Fibroblast of villous mesenchyme (primary cell): ENCODE measurements around the gene COQ7. TPM values are rescaled to one million over a fixed set of nuclear protein-coding genes. Genes with fewer than 3 reads are reported as not detected.

Source experiments
- DNase-seq: peaks from one replicate; pipeline ENCODE4 v3.0.0-alpha.2; 2010; ENCODE audit warnings: low read depth
- H3K4me3 ChIP-seq: 2 replicates; pipeline ENCODE4 v1.5.1; 2011; ENCODE audit warnings: low read depth, mild to moderate bottlenecking, low read length
- total RNA-seq: library from RNA; depleted of rRNA; stranded (reverse); fragments of >200 nt; gene quantifications from 2 replicates; pipeline ENCODE4 v1.2.3, GENCODE V29; 2012
- TF ChIP-seq, protein P1 (sequence below): IDR thresholded peaks from 2 replicates; pipeline ENCODE4 v1.5.1; 2012; ENCODE audit warnings: low read depth, mild to moderate bottlenecking, low read length; ENCODE audit not compliant: insufficient read depth

Gene COQ7
- total RNA-seq, 1 donor, result 9.9 TPM

DNA sequence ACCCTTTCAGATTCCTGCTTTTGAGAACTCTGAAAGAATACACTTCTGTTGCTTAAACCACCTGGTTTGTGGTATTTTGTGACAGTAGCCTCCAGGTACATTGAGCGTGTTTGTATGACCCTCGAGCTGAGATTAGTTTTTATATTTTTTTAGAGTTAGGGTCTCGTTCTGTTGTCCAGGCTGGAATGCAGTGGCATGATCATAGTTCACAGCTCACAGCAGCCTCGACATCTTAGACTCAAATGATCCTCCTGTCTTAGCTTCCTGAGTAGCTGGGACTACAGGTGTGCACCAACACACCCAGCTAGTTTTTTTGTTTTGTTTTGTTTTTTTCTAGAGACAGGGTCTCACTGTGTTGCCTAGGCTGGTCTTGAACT lies 41.9 kb downstream of the COQ7 start:
- TF ChIP-seq, protein P1, sequence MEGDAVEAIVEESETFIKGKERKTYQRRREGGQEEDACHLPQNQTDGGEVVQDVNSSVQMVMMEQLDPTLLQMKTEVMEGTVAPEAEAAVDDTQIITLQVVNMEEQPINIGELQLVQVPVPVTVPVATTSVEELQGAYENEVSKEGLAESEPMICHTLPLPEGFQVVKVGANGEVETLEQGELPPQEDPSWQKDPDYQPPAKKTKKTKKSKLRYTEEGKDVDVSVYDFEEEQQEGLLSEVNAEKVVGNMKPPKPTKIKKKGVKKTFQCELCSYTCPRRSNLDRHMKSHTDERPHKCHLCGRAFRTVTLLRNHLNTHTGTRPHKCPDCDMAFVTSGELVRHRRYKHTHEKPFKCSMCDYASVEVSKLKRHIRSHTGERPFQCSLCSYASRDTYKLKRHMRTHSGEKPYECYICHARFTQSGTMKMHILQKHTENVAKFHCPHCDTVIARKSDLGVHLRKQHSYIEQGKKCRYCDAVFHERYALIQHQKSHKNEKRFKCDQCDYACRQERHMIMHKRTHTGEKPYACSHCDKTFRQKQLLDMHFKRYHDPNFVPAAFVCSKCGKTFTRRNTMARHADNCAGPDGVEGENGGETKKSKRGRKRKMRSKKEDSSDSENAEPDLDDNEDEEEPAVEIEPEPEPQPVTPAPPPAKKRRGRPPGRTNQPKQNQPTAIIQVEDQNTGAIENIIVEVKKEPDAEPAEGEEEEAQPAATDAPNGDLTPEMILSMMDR, result no peak
- H3K4me3 ChIP-seq, result no peak overlapping the region
- DNase-seq, result no peak

DNA sequence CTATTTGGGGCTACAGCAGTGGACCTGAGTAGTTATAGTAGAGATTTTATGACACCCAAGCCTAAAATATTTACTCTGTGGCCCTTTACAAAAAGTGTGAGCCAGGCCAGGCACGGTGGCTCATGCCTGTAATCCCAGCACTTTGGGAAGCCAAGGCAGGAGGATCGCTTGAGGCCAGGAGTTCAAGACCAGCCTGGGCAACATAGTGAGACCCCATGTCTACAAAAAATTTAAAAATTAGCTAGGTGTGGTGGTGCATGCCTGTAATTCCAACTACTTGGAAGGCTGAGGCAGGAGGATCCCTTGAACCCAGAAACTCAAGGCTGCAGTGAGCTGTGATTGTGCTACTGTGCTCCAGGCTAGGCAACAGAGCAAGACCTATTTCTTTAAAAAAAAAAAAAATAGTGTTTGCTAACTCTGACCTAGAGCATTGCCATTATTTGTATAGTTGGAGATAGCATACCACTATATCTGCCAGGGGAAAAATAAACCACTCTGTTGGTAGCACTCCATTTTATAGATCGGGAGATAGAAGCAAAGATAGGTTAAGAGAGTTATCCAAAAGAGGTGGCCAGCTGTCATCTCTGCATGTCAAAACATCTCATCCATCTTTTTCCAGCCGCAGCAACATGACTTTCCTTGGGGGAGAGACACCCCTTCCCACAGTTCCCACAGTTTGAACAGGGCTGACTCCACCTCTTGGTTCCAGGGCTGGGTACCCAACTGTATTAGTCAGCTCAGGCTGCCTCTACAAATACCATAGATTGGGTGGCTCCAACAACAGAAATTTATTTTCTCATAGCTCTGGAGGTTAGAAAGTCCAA lies 43.3 kb downstream of the COQ7 start:
- TF ChIP-seq, protein P1, result no peak
- DNase-seq, result no peak
- H3K4me3 ChIP-seq, result no peak overlapping the region

DNA sequence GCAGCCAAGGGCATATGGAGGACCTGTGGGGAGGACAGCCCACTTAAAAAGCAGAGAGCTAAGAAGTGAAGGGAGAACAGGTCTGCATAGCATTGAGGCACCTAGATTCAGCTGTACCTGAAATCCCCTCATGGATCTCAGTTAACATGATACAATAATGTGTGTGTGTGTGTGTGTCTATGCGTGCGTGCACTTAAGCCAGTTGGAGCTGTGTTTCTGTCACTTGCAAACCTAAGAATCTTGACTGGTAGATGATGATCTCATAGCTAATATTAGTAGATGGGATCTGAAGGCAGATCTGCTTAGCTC lies 44.6 kb downstream of the COQ7 start:
- no peak overlapping the region for H3K4me3 ChIP-seq
- TF ChIP-seq, protein P1, result no peak
- DNase-seq, result no peak

DNA sequence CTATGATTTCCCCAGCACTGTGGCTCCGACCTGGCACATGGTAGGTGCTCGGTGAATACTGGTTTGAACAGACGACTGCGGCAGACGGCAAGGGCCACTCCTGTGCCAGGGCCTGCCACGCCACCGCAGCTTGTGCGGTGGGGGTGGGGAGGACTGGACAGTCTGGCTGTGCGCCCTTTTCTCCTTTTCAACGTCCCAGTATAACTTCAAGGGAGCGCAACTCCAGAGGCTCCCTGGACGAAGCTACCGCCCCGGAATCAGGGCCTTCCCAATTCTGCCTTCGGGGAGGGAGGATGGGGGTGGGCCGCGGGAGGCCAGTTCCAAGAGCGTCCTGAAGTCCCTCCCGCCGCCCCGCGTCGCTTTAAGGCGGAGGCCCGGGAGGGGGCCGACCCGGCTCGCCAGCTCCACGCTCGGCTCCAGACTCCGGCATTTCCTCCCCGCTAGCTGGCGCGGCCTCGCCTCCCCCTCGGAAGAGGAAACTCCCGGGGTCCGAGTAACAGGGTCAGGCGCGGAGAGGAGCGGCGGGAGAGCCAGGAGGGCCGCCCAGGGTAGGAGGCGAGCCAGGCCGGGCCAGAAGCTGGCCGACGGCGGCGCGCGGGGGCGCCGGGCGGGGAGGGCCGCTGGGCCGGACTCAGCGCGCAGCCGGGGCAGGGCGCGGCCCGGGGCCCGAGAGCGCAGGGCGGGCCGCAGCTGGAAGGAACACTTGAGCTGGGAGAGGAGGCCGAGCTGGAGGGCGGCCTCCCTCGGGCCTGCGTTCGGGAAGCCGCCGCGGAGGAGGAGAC lies 46.4 kb downstream of the COQ7 start, which contains the start of gene ITPRIPL2:
Gene ITPRIPL2, plus strand, starts transcription at position 388 of the 782 bp plus-strand sequence. CDS start 498 bp downstream, outside the sequence.
- H3K4me3 ChIP-seq, result peak within 1 kb of the TSS; percentile 73
- TF ChIP-seq, protein P1, result no peak
- DNase-seq, result peak; percentile 96

DNA sequence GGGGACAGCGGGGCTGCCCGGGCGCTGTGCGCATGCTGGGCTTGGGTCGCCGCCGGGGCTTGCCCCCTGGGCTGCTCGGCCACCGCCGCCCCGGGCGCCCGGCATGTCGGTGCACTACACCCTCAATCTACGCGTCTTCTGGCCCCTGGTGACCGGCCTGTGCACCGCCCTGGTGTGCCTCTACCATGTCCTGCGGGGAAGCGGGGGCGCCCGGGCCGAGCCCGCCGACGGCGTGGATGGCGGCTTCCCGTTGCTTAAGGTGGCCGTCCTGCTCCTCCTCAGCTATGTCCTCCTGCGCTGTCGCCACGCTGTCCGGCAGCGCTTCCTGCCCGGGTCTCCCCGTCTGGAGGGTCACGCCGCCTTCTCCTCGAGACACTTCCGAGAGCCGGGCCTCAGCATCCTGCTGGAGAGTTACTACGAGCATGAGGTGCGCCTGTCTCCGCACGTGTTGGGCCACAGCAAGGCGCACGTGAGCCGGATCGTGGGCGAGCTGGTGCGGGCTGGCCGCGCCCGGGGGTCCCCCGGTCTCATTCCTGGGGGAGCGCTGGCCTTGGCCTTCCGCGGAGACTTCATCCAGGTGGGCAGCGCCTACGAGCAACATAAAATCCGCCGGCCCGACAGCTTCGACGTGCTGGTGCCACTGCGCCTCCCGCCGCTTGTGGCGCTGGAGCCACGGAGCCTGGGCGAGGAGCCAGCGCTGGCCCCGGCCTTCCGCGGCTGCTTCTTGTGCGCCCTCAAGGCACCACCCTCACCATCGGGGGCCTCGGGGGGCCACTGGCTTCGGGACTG lies 47.1 kb downstream of the COQ7 start:
- peak; percentile 80 for DNase-seq

More for the DNA sequence above, 47.1 kb downstream of the COQ7 start:
- peak overlapping the region; percentile 73 for H3K4me3 ChIP-seq
- TF ChIP-seq, protein P1, result no peak
